Activated T-helper 9 cell treated with anti-CD3 and anti-CD28 coated beads, Interleukin-2, amount 50 U/mL, for 16 hours (primary cell): ENCODE results near the gene VPS37D.
A peak's percentile ranks its signal among the peaks of the same experiment; 100 is the strongest.
"Not testable (repeated sequence)": the region's sequence is repeated elsewhere in the genome, so short reads cannot be mapped to it uniquely, and the experiment has no call there.

Experiments
- DNase-seq: peaks from one replicate; pipeline ENCODE4 v3.0.0-alpha.2; 2020; ENCODE audit warnings: low read depth

Gene VPS37D

DNA sequence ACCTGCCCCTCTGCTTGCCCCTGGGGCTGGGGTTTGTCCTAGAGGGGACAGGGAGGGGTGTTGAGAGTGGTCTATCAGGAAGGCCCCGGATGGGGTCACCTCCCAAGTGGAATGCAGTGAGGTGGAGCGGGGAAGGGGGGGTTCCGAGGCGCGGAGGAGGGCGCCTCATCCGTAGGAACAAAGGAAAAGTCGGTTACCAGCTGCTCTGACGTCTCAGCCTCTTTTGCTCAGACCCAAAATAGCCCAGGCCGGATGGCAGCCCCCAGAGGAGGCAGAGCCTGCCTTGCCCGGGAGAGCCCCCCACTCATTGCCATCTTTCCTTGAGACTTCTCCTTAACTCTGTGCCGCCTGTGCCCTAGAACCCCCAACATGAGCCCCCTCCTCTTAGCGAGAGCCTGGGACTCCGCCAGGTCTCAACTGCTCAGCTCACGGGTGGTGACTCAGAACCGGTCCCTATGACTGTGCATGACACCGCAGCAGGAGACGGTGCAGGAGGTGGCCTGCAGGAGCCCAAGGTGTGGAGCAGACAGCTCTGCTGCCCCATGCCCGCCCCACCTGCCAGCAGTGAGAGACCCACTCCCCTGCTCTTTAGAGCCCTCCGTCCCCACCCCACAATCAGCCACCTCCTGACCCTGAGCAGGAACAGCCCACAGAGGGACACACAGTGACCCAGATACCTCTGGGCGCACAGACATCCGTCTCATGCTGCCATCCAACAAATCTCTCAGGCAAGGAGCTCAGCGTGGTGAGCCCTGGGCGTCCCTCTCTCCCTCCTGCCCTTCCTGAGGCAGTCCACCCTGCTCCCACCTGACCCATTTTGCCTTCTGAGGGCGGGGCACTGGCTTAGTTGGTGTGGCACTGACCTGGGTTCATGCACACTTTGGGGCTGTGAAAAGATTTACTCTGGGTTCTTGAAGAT, 38.8 kb downstream of the VPS37D start:
- DNase-seq: no peak

DNA sequence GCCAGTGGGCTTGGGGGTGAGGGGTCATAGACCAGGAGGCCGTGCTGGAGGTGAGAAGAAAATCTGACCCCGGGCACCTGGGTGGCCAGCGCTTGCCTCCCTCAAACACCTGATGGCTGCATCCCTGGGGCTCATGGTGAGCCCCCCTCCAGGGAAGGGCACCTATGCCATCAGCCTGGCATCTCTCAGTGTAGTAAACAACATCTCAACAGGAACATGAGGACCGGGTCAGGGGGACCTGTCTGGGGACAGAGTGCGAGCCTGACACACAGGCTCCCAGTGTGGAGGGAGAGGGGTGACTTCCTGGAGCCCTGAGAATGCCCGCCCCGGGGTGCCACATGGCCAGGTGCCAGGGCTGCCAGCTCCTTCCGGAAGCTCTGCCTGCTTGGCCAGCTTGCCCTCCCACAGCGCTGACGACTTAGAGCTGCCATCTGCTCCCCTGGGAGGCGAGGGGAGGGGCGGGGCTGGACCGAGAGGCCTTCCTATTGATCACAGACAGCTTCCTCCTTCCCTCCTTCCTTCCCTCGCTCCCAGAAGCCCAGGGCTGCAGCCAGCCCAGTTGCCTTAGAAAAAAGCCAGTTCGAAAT, 39.5 kb downstream of the VPS37D start:
- DNase-seq: no peak

DNA sequence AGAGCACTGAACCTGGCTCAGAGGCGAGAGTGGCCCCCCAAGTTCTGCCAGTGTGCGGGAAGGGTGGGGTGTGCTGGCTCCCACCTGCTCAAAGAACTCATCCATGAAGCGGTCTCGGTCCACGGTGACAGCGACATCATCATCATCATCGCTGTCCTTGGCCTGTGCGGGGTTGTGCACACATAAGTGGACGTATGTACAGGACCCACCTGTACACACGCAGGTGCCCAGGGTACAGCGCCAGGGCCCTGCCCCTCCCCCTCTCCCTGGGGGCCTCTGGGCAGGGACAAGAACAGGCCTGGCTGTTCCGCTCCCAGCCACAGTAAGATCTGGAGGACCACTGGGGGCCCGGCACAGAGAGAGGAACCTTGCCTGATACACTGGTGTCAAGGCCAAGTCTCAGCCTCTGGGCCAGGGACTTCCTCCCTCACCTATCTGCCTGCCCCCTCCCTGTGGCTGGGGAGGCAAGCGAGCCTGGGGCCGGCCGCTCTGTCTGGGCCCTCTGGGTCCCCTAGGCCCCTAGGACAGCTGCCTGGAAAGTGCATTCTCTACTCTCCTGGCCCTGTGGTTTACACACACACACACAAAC, 41.4 kb downstream of the VPS37D start:
- no peak for DNase-seq

DNA sequence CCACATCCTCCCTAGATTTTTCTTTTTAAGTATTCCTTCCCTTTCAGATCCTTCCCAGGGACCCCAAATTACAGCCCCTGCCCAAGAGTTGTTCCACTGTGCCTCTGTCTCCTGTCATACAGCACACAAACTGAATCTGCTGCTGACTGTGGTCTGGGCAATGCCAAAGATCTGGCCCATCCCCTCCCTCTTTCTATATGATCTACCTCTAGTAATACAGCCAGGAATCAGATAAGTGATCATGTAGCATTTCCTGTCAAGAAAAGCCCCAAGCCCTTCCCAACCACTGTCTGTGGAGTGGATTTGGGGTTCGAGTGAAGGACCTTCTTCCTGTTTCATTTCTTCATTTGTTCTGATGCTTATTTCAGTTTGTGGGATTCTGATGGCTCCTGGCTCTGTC, 45.1 kb downstream of the VPS37D start:
- no peak for DNase-seq

DNA sequence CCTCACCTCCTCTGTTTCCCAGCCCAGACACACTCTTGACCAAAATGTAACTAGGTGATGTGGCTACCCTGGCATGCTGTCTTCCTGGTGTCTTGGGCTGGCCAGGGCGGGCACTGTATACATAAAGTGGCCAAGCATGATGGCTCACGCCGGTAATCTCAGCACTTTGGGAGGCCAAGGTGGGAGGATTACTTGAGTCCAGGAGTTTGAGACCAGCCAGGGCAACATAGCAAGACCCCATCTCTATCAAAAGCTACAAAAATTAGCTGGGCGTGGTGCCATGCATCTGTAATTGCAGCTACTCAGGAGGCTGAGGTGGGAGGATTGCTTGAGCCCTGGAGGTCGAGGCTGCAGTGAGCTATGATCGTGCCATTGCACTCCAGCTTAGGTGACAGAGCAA, 45.7 kb downstream of the VPS37D start:
- not testable (repeated sequence) for DNase-seq

DNA sequence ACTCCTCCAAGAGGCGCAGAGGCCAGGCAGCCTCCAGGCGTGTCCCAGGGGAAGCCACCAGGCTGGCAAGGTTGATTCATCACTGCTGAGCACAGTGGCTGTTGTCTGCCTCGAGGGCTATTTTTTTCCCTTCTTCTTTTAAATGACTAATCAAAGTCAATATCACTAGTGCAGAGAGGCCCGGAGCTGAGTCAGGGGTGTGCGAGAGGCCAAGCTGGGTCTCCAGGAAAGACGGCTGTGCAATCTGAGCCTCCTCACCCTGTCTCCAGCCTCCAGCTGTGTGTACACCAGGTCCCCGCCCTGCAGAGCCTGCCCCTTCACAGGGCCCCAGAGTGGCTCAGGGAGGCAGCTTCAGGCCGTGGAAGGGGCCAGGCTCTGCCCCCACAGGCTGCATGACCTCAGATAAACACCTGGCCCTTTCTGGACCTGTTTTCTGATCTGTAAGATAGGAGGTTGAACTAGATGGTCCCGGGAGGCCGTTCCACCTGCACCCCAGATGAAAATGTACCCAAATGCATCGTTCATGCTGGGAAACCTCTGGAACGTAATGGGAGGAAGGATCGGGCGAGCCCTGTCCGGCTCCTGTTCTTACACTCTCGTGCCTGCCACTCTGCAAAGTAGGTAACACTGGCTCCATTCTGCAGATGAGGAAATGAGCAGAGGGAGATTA, 48.2 kb downstream of the VPS37D start:
- no peak for DNase-seq

DNA sequence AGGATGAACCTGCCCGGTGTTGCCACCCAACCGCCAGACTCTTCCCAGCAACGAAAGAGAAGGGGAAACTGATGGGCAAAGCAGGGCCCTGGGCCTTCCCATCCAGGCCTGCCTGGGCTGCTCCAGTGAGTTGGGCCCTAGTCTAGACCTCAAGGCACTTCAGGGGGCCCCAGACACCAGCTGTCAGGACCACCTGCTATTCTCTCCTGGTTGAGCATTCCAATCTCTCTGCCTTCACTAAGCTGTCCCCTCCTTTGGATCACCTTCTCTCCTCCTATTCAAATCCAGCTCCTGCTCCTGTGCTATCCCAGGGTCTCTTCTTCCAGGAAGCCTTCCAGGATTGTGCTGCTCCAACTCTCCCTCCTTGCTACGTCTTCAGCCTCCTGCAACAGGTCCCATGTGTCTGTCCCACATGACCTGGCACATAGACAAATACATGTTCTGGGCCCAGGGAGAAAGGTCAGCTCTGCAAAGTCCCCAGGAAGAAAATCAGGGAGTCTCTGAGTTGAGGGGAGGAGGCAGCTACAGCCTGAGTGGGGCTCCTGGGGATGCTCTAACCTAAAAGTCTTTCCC, 48.8 kb downstream of the VPS37D start:
- no peak for DNase-seq

DNA sequence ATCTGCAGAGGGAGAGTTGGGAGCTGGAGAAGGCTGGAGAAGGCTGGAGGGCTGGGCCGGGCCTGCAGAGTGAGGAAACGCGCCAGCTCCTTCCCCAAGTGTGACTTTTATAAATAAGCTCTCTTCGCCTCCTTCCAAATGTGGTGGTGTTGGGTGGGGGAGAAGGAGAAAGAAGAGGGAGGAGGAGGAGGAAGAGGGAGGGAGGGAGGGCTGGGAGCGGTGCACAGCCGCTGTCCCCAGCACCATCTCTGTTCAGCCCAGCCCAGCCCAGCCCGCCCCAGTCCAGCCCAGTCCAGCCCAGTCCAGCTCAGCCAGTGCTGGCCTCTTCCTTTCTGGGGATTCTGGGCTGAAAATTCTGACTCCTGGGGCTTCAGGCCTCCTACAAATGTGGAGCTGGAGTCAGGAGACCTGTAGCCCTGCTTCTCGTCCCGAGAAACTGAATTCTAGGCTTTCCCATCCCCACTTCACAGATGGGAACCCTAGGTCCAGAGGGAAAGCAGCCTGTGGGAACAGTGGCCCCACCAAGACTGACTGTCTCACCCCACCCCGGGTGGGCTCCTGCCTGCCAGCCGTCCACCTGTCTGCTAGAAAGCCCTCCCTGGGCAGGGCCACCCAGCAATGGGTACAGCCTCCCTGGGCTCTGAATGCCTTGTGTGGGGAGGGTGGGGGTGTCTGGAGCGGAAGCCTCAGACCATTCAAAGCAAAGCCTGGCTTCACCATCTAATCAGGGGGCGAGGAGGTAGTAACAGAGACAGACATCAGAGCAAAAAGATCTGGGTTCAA, 49.6 kb downstream of the VPS37D start:
- no peak for DNase-seq

DNA sequence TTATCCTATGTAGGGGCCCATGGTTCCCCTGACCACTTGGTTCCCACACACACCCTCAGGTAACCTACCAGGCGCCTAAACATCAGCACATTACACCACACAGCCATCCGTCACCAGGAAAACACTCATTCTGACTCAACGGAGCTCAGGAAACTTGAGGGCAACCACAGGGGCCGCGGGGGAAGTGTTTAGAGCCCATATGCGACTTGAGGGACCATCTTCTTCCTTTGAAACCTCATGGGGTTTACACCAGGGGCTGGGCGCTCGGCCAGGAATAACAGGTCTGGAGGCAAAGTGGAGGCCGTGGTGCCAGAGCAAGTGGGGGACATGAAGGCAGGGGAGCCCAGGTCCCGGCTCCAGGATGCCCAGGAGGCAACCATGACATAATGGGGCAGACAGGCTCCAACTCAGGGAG, 50.4 kb downstream of the VPS37D start:
- DNase-seq: peak; percentile 70

DNA sequence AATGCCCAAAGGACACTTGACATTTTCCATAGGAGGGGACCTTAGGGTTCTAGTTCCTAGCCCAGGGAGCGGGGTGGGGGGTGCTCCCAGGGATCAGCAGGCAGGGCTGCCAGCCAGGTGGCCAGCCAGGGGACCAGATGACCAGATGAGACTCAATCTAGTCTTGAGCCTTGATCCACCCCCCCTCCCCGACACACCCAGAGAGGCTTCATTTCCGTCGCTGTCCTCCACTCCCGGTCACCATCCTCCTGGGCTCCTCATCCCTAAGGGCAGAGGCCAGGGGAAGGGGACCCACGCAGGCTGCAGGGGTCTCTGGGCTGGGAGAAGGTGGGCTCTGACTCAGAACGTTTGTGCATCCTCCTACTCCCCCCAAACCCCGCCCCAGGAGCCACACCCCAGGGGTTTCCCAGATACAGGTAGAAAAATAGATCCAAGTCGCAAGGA, 50.8 kb downstream of the VPS37D start:
- no peak for DNase-seq

DNA sequence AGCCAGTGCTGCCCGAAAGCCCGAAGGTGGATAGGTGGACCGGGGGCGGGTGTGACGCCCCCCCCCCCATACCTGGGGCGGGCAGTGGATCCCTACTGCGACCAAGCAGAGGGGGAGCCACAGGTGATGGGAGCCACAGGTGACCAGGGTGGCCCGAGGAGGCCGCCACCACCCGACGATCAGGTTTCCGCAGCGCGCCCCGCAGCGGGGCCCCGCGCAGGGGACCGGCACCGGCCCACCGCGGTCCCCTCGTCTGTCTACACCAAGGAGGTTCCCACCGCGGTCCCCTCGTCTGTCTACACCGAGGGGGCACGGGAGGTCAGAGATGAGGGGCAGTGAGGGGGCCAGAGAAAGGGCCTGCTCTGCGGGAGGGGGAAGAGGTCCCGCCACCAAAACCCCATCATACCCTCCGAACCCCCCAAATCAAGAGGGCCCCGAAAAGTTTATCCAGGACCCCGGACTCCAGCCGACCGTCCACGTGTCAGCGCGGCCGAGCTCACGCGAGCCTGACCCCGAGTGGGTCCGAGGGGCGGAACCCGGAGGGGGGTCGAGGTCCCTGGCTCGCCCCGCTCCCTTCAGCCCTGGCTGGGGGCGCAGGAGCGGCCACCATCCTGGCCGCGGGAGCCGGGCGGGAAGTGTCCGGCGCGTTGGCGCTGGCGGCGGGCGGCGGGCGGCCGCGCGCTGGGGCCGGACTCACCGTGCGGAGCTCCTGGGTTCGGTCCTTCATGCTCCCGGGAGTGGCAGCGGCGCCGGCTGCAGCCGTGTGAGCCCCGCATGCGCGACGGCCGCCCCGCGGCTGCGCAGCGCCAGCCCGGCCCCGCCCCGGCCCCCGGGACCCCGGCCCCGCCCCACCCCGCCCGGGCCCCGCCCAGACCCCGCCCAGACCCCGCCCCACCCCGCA, 51.5 kb downstream of the VPS37D start, which contains the start of gene STX1A:
STX1A (minus strand) TSS at position 765 of the 901 bp plus-strand sequence; CDS start at position 727, 38 bp downstream.
- peak; percentile 62 for DNase-seq

DNA sequence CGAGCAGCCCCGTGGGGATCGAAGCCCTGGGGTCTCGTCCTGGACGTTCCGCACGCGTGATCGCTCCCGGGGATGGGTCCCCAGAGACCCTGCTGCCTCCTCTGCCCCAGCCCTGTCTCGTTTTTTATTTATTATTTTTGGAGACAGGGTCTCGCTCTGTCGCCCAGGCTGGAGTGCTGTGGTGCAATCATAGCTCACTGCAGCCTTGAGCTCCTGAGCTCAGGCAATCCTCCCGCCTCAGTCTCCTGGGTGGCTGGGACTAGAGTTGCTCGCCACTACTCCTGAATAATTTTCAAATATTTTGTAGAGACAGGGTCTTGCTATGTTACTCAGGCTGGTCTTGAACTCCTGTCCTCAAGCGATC, 52.2 kb downstream of the VPS37D start:
- DNase-seq: no peak

DNA sequence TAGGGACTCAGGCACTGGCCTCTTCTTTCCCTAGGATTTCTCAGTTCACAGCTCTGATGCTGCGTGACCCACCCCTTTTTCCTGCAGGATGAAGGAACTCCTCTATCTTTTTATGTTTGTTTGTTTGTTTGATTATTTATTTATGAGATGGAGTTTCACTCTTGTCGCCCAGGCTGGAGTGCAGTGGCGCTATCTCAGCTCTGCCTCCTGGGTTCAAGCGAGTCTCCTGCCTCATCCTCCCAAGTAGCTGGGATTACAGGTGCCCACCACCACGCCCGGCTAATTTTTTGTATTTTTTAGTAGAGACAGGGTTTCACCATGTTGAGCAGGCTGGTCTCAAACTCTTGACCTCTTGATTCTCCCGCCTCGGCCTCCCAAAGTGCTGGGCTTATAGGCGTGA, 52.8 kb downstream of the VPS37D start:
- DNase-seq: not testable (repeated sequence)

DNA sequence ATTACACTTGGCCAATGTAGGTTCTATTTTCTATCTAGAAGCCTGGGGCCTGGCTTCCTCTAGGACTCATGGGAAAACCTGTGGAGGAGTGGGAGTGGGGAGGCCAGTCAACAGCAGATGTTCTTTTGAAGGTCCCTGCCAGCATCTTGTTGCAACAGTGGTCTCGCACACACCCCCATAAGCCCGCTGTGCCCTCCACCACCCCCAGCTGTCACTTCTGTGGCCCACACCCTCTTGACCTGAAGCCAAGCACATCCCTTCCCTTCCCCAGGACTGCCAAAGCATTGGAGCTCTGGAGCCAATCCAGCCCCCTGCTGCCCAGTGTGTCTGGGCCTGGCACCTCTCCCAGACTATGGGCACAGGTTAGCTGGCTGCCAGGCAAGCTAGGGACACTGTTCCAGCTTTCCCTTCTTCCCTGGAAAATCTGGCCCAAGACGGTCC, 53.8 kb downstream of the VPS37D start:
- DNase-seq: no peak
